ENCODE data around the gene DAPK1.

- TF ChIP-seq, protein P1, sequence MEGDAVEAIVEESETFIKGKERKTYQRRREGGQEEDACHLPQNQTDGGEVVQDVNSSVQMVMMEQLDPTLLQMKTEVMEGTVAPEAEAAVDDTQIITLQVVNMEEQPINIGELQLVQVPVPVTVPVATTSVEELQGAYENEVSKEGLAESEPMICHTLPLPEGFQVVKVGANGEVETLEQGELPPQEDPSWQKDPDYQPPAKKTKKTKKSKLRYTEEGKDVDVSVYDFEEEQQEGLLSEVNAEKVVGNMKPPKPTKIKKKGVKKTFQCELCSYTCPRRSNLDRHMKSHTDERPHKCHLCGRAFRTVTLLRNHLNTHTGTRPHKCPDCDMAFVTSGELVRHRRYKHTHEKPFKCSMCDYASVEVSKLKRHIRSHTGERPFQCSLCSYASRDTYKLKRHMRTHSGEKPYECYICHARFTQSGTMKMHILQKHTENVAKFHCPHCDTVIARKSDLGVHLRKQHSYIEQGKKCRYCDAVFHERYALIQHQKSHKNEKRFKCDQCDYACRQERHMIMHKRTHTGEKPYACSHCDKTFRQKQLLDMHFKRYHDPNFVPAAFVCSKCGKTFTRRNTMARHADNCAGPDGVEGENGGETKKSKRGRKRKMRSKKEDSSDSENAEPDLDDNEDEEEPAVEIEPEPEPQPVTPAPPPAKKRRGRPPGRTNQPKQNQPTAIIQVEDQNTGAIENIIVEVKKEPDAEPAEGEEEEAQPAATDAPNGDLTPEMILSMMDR (IDR thresholded peaks at IDR 0.05; ENCODE audit: low read depth, low read length): no peak
- no peak for TF ChIP-seq EZH2phosphoT487 (IDR thresholded peaks at IDR 0.05; ENCODE audit: low read depth)
Observed at GRCh38 chr9:87628346-87628745, 130.7 kb downstream of the DAPK1 start.
